PC-9 (cell line): ENCODE results near the gene TNFRSF14. TPM values are rescaled to one million over a fixed set of nuclear protein-coding genes. Genes with fewer than 3 reads are reported as not detected.
A peak's percentile ranks its signal among the peaks of the same experiment; 100 is the strongest.

Experiments used
- BruUV-seq: library from RNA; stranded (reverse); fragments of 400-500 nt; replicated peaks from 2 replicates; lab custom pipeline; 2021; lab: Mats Ljungman, UMichigan
- CTCF ChIA-PET: fragments of 300-600 bp; sonication (Branson Sonifier 250); formaldehyde crosslinking; loops from one replicate; lab custom pipeline; 2022; ENCODE audit warnings: antibody characterized with exemption; lab: Charles Lee
- POLR2A ChIA-PET: fragments of 300-600 bp; sonication (Branson Sonifier 250); formaldehyde crosslinking; loops from one replicate; lab custom pipeline; 2022; ENCODE audit warnings: antibody characterized with exemption; ENCODE audit not compliant: unreplicated experiment; lab: Charles Lee
- DNase-seq, 2 experiments: peaks; one replicate each; pipeline versions ENCODE4 v3.0.0 to v3.0.0-alpha.2; 2015 to 2022; ENCODE audit warnings: mixed read lengths in 1 of 2
- H2AFZ ChIP-seq: fragments of 200-600 bp; sonication (generic); 2 replicates; pipeline ENCODE4 v1.8.1; 2017; ENCODE audit warnings: antibody characterized with exemption
- H3F3A ChIP-seq: fragments of 200-600 bp; sonication (generic); 2 replicates; pipeline ENCODE4 v1.8.1; 2017; ENCODE audit warnings: antibody characterized with exemption, mild to moderate bottlenecking, low read depth; ENCODE audit not compliant: insufficient read depth
- H3K27ac ChIP-seq: fragments of 200-600 bp; sonication (generic); 2 replicates; pipeline ENCODE4 v1.6.1; 2016; ENCODE audit warnings: mixed run types
- H3K27me3 ChIP-seq: fragments of 200-600 bp; sonication (generic); 2 replicates; pipeline ENCODE4 v1.6.1; 2016; ENCODE audit warnings: low read depth, mixed run types; ENCODE audit not compliant: insufficient read depth
- H3K36me3 ChIP-seq: fragments of 200-600 bp; sonication (generic); 2 replicates; pipeline ENCODE4 v1.6.1; 2016; ENCODE audit warnings: low read depth, mixed run types
- H3K4me1 ChIP-seq: fragments of 200-600 bp; sonication (generic); replicated peaks from 2 replicates; pipeline ENCODE4 v1.6.1; 2016; ENCODE audit warnings: mixed run types; ENCODE audit not compliant: insufficient read depth
- H3K4me2 ChIP-seq: fragments of 200-600 bp; sonication (generic); 2 replicates; pipeline ENCODE4 v1.6.1; 2017; ENCODE audit warnings: mixed run types
- H3K4me3 ChIP-seq: fragments of 200-600 bp; sonication (generic); 2 replicates; pipeline ENCODE4 v1.6.1; 2016; ENCODE audit warnings: mixed run types
- H3K79me2 ChIP-seq: fragments of 200-600 bp; sonication (generic); 2 replicates; pipeline ENCODE4 v1.6.1; 2017; ENCODE audit warnings: low read depth, mixed run types
- H3K9me2 ChIP-seq: fragments of 200-600 bp; sonication (generic); 2 replicates; pipeline ENCODE4 v1.8.1; 2017; ENCODE audit warnings: mild to moderate bottlenecking; ENCODE audit not compliant: insufficient read depth
- H3K9me3 ChIP-seq: fragments of 200-600 bp; sonication (generic); 2 replicates; pipeline ENCODE4 v1.8.1; 2016; ENCODE audit warnings: low read depth; ENCODE audit not compliant: insufficient read depth
- H4K20me1 ChIP-seq: fragments of 200-600 bp; sonication (generic); 2 replicates; pipeline ENCODE4 v1.8.1; 2017; ENCODE audit not compliant: insufficient read depth
- CTCF ChIP-seq: fragments of 200-600 bp; sonication (generic); conservative IDR thresholded peaks from 2 replicates; pipeline ENCODE4 v1.6.1; 2017; ENCODE audit warnings: mixed run types, antibody characterized with exemption, mild to moderate bottlenecking, moderate library complexity
- EZH2 ChIP-seq: fragments of 200-600 bp; sonication (generic); IDR thresholded peaks from 2 replicates; pipeline ENCODE4 v1.8.0; 2017; ENCODE audit warnings: antibody characterized with exemption, low read depth
- intact Hi-C: fragments of 100-400 bp; cut with micrococcal nuclease; formaldehyde crosslinking; loops from one replicate; pipeline ENCODE4 v1.10.0; 2022; ENCODE audit not compliant: unreplicated experiment
- total RNA-seq: library from RNA; stranded (reverse); gene quantifications from 2 replicates; pipeline ENCODE4 v1.2.3, GENCODE V29; 2021

Gene TNFRSF14
- total RNA-seq, 1 experiment from 2014 or later: 9.9 TPM

DNA sequence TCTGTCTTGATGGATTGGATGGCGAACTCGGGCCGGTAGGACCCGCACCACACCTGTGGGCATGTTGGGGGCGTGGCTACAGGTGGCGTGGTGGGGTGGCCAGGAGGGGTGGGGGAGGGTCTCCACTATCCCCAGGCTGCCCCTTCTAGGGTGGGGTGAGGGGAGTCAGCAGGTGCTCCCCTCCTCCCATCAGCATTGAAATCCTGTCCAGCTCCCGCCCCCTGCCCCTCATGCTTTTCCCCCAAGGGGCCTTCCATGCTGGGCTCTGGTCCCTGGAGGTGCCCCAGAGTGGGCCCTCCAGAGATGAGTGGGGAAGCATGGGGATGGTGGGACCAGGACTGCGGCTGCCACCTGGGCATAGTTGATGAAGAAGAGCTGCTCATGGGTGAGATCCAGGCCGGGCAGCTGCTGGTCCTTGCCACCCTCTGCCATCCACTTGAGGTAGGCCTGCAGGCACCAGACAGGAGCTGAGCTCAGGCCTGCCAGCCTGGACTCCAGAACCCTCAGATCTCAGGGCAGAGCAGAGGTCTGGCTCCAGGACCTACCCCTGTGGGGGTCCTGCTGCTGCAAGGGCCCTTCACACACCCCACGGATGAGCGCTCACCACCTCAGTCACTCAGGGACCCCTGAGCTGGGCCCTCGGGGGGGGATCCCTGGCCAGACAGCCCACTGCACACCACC is 35.5 kb downstream of the TNFRSF14 start:
- Histone ChIP-seq H3K27ac (no peak overlapping the region), H3K36me3 (no peaks in the 10 kb centered on the region), H3K27me3 (peaks cover 3% of the 10 kb centered on the region; the same call in 1 of the 2 replicates), H3K9me3 (no peaks in the 10 kb centered on the region), H3K79me2 (no peaks in the 10 kb centered on the region), H3K4me1 (no peaks in the 10 kb centered on the region), H3K4me3 (no peak overlapping the region), H2AFZ (no peak overlapping the region), H3K4me2 (no peak overlapping the region), H3K9me2 (no peaks in the 10 kb centered on the region), H3F3A (no peaks in the 10 kb centered on the region), H4K20me1 (no peaks in the 10 kb centered on the region)
- no peak for TF ChIP-seq EZH2
- no peak for TF ChIP-seq CTCF
- DNase-seq: no peak
- POLR2A ChIA-PET: no interaction called here
- CTCF ChIA-PET: no interaction called here
- intact Hi-C loops: no loop called here
- BruUV-seq: no TSS peak

DNA sequence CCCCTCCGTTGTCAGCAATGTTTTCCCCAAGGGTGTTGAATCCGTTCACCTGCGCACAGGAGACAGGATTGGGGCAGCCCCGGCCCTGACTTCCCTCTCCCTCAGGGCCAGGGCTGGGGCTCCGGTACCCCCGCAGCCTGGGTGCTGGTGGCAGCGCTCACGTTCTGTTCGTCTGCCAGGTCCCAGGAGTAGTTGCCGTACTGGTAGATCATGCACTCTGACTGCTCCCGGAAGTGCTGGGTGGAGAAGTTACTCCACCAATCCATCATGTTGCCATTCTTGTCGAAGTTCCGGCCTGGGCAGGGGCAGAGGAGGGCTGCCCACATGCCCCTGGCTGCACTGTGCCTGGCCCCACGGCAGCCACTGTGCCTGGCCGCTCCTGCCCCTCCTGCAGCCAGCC is 36.5 kb downstream of the TNFRSF14 start:
- Histone ChIP-seq H3K36me3 (no peaks in the 10 kb centered on the region), H3K27me3 (peaks cover 12% of the 10 kb centered on the region), H3K4me2 (peak overlapping the region; percentile 75), H3K9me2 (no peaks in the 10 kb centered on the region), H3K4me3 (peak overlapping the region; percentile 36; the same call in 1 of the 2 replicates), H3K79me2 (no peaks in the 10 kb centered on the region), H2AFZ (peak overlapping the region; percentile 55; the same call in 1 of the 2 replicates), H3K27ac (no peak overlapping the region), H4K20me1 (no peaks in the 10 kb centered on the region), H3F3A (no peaks in the 10 kb centered on the region), H3K9me3 (no peaks in the 10 kb centered on the region), H3K4me1 (no peaks in the 10 kb centered on the region)
- DNase-seq: no peak
- ChIA-PET POLR2A (no interaction called here), CTCF (interaction anchor here (0.7 kb wide), 1 partner anchor 10 kb away, joined by 3 read pairs; no protein-coding TSS in a partner anchor)
- BruUV-seq: no TSS peak
- TF ChIP-seq CTCF (no peak), EZH2 (no peak)
- intact Hi-C loops: no loop called here

- H3K9me3 ChIP-seq: no peaks in the 10 kb centered on the region
- BruUV-seq: no TSS peak
- H3K4me2 ChIP-seq: 0 out of 2 replicates have a peak overlapping the region, but pooled peaks have one; percentile 75
- no peaks in the 10 kb centered on the region for H3F3A ChIP-seq
- CTCF ChIA-PET: interaction anchor here (0.7 kb wide), 1 partner anchor 9 kb away, joined by 3 read pairs; no protein-coding TSS in a partner anchor
- no peaks in the 10 kb centered on the region for H4K20me1 ChIP-seq
- H3K79me2 ChIP-seq: no peaks in the 10 kb centered on the region
- DNase-seq: no peak
- H3K27ac ChIP-seq: no peak overlapping the region
- H2AFZ ChIP-seq: no peak overlapping the region
- peaks cover 19% of the 10 kb centered on the region for H3K27me3 ChIP-seq
- no peak overlapping the region for H3K4me3 ChIP-seq
- intact Hi-C loops: no loop called here
- H3K9me2 ChIP-seq: no peaks in the 10 kb centered on the region
- H3K36me3 ChIP-seq: no peaks in the 10 kb centered on the region
- H3K4me1 ChIP-seq: no peaks in the 10 kb centered on the region
- POLR2A ChIA-PET: no interaction called here
- TF ChIP-seq CTCF (no peak), EZH2 (no peak)
Observed at GRCh38 chr1:2593251-2593878, 37.2 kb downstream of the TNFRSF14 start.
